ENCODE results near the gene NEK8.

GRCh38 chr17:28707339-28707720 lies 21.3 kb upstream of the NEK8 start:
- TF ChIP-seq CTCF (IDR thresholded peaks at IDR 0.05; ENCODE audit: insufficient read depth, low read depth, low read length) (no peak), EZH2 (IDR thresholded peaks at IDR 0.05; ENCODE audit: insufficient read depth, low read length) (no peak)
